ENCODE measurements around the gene WBP1.

- TF ChIP-seq CTCF (IDR thresholded peaks at IDR 0.05) (no peak), POLR2AphosphoS5 (IDR thresholded peaks at IDR 0.05; ENCODE audit: low read depth, low read length) (no peak), REST (IDR thresholded peaks at IDR 0.05; ENCODE audit: insufficient read depth in 1 of 2, low read depth in 2 of 2, low read length in 1 of 2) (no peak)
Measured at GRCh38 chr2:74444498-74445318, 13.5 kb upstream of the WBP1 start.
